H54 (cell line): ENCODE data around the gene PLPPR1.
"Not testable (repeated sequence)": the region's sequence is repeated elsewhere in the genome, so short reads cannot be mapped to it uniquely, and the experiment has no call there.

ENCODE experiments used
- DNase-seq: peaks from one replicate; pipeline ENCODE4 v3.0.0; 2011; ENCODE audit warnings: low spot score, mixed read lengths; ENCODE audit not compliant: insufficient read length
- FAIRE-seq: peaks from 3 replicates; lab custom pipeline; 2011; peaks lifted over from hg19 to GRCh38; lab: Jason Lieb, UNC
- POLR2A ChIP-seq: IDR thresholded peaks from 2 replicates; pipeline ENCODE4 v1.6.1; 2011; ENCODE audit warnings: low read depth, mild to moderate bottlenecking, low read length

PLPPR1 gene

DNA sequence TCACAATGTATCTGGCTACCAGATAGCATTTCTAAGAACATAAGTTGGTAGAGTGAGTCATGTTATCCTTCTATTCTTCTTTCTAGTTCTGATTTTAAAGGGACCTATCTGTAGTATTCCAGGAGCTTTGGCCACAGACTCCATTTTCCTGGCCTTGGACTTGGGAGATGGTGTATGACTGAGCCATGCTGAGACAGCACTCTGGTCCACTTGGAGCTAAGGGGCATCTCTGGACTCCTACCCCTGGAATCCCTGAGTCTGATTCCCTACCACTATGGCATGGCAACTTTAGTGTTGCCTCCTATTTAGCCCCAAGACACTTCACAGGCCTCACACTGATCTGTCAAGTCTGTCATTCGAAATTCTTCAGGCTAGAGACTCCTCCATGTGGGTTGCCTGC, 297.5 kb downstream of the PLPPR1 start:
- no peak for TF ChIP-seq POLR2A
- FAIRE-seq = no peak

DNA sequence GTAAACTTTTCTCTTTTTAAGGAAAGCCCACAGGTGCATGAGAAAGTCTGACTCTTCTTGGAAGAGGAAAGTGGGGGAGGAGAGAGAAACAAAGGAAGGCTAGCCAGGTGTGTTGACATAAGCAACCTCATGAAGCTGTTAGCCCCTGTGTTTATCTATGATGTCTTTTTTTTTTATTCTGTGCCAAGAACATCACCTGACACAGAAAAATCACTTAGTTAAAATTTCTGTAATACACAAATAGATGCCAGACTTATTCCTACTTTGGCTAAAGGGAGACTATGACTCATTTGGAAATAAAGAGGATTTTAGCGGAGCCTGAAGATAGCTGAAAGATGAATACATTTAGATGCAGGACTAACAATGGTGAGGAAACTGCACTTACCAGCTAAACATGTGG, 298.0 kb downstream of the PLPPR1 start:
- no peak for FAIRE-seq
- DNase-seq = no peak
- TF ChIP-seq POLR2A = no peak

More for the DNA sequence above, 297.5 kb downstream of the PLPPR1 start:
- no peak for DNase-seq

GRCh38 chr9:101327422-101327909, 298.9 kb downstream of the PLPPR1 start:
- not testable (repeated sequence) for FAIRE-seq, DNase-seq

DNA sequence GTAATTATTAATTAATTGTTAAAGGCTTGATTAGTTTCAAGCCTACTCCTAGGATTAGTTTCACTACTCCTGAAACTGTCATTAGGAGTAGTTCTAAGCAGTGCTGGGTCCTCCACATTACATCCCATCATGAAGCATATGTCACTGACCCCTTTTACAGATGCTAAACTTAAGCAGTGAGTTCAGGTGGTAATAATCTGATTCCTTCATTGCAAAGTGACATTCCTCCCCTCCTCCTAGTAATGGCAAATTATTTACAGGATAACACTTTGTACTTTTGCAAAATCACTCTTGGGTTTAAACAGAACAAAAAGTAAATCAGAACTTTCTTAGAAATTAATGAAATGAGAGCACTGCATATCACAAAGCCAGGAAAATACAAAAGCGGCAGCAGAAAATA, 303.8 kb downstream of the PLPPR1 start:
- FAIRE-seq (peak; percentile 23), DNase-seq (no peak)
- no peak for TF ChIP-seq POLR2A

DNA sequence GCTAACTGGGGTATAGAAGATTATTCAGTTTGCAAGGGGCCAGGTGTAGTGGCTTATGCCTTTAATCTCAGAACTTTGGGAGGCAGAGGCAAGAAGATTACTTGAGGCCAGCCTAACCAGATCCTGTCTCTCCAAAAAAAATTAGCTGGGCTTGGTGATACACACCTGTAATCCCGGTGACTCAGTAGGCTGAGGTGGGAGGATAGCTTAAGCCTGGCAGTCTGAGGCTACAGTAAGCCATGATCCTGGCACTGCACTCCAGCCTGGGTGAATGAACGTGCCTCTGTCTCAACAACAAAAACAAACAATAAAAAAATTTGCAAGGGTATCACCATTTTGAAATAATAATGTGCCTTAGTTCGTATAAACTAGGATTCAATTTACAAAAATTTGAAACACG, 305.0 kb downstream of the PLPPR1 start:
- DNase-seq = no peak
- FAIRE-seq = no peak
- TF ChIP-seq POLR2A = no peak

DNA sequence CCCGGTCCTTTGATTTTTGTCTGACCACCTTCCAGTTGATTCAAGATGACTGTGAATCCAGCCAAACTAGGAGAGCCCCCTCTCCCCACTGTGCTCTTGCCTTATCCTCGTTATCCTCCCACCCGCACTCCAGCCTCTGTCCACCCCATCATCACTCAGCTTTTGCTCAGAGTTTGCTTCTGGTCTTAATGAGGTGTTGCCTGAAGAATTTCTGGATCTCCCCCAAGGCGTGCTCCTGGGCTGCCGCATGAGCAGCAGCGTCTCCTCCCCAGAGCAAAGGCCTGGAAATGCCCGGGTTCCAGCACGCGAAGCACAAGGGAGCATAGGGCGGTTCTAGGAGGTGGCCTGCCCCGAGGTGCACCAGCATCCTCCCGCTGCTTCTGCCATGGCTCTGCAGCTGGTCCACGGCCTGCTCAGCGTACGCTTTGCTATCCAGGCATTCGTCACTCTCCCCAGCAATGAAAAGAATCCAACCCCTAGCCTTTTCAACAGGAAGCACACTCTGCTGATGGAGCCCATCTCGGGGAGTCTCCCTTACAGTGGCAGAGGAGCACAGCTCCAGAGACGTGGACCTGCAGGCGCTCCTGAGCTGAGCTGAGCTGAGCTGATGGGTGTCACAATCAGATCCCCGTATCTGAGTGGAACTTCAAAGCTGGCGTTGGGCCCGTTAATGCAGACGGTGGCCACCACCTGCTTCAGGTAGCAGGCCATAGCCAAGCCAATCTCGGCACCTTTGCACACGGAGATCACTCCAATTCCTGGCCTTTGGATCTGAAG, 305.6 kb downstream of the PLPPR1 start:
- no peak for TF ChIP-seq POLR2A
- no peak for DNase-seq
- no peak for FAIRE-seq

- no peak for TF ChIP-seq POLR2A
- FAIRE-seq (no peak), DNase-seq (no peak)
These were observed 307.6 kb downstream of the PLPPR1 start for GRCh38 chr9:101336091-101336490.

DNA sequence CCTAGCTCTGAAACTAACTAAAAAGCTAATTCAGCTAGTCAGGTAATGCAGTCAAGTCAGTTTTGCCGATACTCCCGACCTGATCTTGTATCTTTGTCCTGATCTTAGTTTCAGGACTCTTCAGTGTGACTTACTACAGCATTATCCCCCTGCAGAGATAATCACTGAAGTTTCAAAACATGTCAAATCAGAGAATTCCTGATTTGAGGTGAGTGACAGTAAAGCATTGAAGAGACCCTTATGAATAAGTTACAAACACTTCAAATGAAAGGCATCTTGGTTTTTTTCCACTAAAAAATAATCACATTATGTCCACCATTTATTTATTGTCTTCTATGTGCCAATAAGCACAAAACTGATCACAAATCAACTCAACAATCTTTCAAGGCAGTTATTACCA, 308.7 kb downstream of the PLPPR1 start:
- FAIRE-seq = no peak
- no peak for DNase-seq
- no peak for TF ChIP-seq POLR2A

GRCh38 chr9:101341958-101342357, 313.4 kb downstream of the PLPPR1 start:
- DNase-seq = no peak
- FAIRE-seq = no peak
- TF ChIP-seq POLR2A = no peak

- DNase-seq (no peak), FAIRE-seq (no peak)
- TF ChIP-seq POLR2A = no peak
These were observed 314.1 kb downstream of the PLPPR1 start for GRCh38 chr9:101342595-101342994.

DNA sequence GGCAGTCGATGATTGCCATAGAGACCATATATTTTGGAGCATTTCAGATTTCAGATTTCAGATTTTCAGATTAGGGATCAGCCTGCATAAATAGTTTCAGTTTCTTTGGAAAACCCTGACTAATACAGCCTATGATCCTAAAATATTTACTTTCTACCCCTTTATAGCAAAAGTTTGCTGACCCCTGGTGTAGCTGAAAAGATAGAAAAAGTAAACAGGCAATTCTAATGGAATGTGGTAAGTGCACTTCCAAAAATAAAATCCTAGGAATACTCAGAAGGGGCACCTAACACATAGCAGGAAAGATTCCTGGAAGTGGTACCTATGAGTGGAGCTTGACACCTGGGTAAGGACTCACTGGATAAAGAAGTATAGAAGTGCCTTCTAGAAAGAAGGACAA, 321.8 kb downstream of the PLPPR1 start:
- DNase-seq = no peak
- TF ChIP-seq POLR2A = no peak
- no peak for FAIRE-seq

GRCh38 chr9:101352892-101353463, 324.5 kb downstream of the PLPPR1 start:
- TF ChIP-seq POLR2A = no peak
- FAIRE-seq (no peak), DNase-seq (no peak)

GRCh38 chr9:101353683-101354082, 325.2 kb downstream of the PLPPR1 start:
- no peak for FAIRE-seq
- TF ChIP-seq POLR2A = no peak

GRCh38 chr9:101354143-101354764, 325.7 kb downstream of the PLPPR1 start:
- DNase-seq (no peak), FAIRE-seq (no peak)
- no peak for TF ChIP-seq POLR2A

More at GRCh38 chr9:101353683-101354082, 325.2 kb downstream of the PLPPR1 start:
- DNase-seq = no peak
